DMS153 (cell line): ENCODE results near the gene ANAPC1.
"Not testable (repeated sequence)": the region's sequence is repeated elsewhere in the genome, so short reads cannot be mapped to it uniquely, and the experiment has no call there.

Experiments
- DNase-seq: peaks from one replicate; lab custom pipeline; 2025; lab: John Stamatoyannopoulos, UW

ANAPC1 gene

GRCh38 chr2:111735838-111736721 lies 147.9 kb downstream of the ANAPC1 start:
- peak; percentile 8 for DNase-seq

DNA sequence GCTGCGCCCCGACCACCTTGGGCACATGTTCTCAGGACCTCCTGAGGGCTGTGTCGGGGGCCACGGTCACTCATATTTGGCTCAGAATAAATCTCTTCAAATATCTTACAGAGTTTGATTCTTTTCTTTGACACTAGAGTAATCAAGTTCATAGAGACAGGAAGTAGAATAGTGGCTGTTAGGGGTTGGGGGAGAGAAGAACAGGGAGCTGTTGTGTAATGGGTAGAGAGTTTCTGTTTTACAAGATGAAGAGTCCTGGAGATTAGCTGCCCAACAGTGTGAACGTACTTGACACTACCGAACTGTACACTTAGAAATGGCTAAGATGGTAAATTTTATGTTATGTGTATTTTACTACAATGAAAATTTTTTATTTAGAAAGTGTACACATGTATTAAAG lies 148.6 kb downstream of the ANAPC1 start:
- DNase-seq: not testable (repeated sequence)

DNA sequence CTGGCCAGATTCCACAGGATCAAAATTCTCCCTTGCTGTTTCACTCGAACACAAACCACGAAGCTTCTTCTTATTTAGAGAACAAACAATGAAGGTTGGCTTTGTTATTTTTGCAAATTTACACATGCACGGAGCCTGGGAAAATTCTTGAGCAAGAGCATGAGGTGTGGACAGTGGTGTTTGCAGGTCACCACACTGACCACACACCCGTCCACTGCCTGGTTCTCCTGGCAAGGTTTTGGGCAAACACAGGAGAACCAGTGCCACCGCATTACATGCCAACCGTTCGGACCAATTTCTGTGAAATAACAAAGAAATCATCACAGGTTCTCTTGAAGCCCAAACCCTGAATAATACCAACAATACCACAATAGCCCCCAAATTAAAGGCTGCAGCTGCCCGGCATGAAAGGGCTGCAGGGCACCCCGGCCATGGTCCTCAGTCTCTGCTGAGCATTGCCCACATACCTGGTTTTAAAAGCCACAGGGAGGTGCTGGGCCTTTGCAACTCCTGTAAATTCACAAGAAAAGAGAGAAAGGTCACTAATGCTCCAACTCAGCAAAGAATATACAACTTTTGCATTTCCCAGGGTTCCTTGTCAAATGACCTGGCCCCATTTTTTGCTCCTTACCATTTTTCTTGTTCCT lies 154.1 kb downstream of the ANAPC1 start:
- DNase-seq: not testable (repeated sequence)

DNA sequence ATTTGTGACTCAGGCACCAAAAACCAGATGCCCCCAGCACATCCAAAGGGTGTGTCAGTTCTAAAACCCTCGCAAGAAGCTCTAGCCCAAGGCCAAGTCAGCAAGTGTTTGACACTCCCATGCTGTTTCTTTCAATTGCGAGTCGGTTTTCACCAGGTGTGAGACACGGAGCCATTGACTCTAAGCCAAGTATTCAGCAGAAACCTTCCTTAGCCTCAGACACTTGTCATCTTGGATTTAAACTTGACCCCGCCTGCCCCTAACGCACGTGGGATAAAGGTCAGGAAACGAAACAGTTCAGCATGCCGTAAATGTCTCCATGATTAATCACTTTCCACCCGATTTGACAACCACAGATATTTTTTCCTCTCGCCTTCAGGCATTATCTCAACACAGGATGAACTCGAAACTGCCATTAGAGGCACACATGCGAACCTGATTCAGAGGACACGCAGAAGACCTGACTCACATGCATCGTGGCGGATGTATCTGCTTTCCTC lies 156.3 kb downstream of the ANAPC1 start:
- not testable (repeated sequence) for DNase-seq

GRCh38 chr2:111725742-111726141 lies 158.3 kb downstream of the ANAPC1 start:
- not testable (repeated sequence) for DNase-seq

DNA sequence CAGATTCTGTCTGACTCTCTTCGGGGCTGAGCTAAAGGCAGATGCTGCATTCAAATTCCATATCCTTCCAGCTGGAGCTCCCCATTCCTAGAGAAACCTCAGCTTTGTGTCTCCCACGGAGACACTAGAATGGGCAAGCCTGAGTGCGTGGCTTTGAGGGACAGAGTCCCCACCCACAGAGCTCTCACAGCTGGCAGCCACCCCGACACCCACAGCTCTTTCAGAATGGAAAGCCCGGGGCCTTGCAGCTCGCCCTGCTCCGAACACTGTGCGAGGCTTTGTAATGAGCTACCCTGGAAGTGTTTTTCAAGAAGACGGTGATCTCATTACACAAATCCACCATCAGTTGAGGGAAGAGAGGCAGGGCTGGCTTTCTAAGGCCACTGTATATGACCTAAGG lies 164.4 kb downstream of the ANAPC1 start:
- DNase-seq: not testable (repeated sequence)
